H1 (cell line): ENCODE data around the gene SPOUT1. TPM values are rescaled to one million over a fixed set of nuclear protein-coding genes. Genes with fewer than 3 reads are reported as not detected.

Experiments used
- TBP ChIP-seq: IDR thresholded peaks from 2 replicates; pipeline ENCODE4 v1.6.1; 2011; ENCODE audit warnings: low read depth, low read length, improper control_type of control experiment
- TCF12 ChIP-seq: IDR thresholded peaks from 2 replicates; pipeline ENCODE4 v1.6.1; 2011; ENCODE audit warnings: low read depth, mild to moderate bottlenecking, low read length
- polyA plus RNA-seq, 7 experiments: library from polyadenylated mRNA; depleted of rRNA in 3 of 7; stranded (reverse) in 5 of 7; unstranded in 2 of 7; fragments of >200 nt in 5 of 7; fragments of 200-250 nt in 2 of 7; gene quantifications; 1 replicate in 5 of 7; 2 replicates in 1 of 7; 4 replicates in 1 of 7; pipeline versions ENCODE4 v1.2.1 to v1.2.3, GENCODE V29; 2011 to 2013; ENCODE audit warnings: missing spikeins in 2 of 7, mixed read lengths in 2 of 7
- total RNA-seq: library from RNA; stranded (reverse); fragmentation: NEBNext Ultra II Directional; extraction: Animal tissue kit (Norgen Biotek cat#: 25700); gene quantifications from 2 replicates; pipeline ENCODE4 v1.2.1, GENCODE V29; 2021

SPOUT1 gene
- total and polyA plus RNA-seq, 2 of the 8 experiments (the other 6 are each of a cell fraction or from before 2014, with no cell fraction given), result 69.2 to 77.8 TPM

DNA sequence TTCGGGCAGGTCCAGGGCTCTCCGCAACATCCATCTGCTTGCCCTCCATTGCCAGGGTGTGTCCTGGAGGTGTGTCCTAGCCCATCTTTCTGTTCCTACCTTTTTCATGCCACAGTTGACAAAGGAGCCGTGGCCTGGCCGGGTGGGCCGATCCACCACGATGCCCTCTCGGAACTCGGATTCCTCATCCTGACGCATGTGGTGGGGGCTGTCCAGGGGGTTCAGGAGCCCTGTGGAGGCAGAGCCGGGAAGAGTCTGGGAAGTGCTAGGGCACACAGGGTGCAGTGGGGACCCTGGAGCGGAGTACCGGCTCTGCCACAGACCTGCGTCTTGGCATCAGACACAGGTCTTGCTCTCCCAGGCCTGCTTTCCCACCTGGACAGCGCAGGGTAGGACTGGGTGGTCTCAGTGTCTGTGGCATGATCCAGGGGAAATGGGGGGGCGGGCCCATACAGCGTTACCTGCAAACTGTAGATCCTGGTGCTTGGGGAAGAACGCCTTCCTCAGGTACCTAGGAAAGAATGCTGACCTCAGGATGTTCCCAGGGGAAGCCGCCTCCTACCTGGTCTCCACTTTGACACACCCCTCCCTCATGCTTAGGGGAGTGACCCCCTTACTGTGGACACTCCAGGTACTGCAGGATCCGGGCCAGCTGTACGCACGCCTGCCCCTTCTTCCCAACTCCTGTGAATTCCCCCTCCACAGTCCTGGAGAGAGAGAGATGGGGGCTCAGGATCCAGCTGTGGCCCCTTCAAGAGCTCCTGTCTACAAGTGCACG lies 3.5 kb downstream of the SPOUT1 start (continued):
- TF ChIP-seq TBP (no peak), TCF12 (no peak)
